ENCODE measurements around the gene NOL4L.
"Not testable (repeated sequence)": the region's sequence is repeated elsewhere in the genome, so short reads cannot be mapped to it uniquely, and the experiment has no call there.

The NOL4L gene

GRCh38 chr20:32594204-32594603 is 9.1 kb upstream of the NOL4L start:
- DNase-seq: no peak

DNA sequence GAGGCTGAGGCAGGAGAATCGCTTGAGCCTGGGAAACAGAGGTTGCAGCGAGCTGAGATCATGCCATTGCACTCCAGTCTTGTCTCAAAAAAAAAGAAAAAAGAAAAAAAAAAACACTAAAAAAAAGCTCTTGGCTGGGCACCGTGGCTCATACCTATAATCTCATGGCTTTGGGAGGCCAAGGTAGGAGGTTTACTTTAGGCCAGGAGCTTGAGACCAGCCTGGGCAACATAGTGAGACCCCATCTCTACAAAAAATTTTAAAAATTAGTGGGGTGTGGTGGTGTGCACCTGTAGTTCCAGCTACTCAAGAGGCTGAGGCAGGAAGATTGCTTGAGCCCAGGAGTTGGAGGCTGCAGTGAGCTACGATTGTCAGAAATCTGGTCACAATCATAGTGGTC is 7.5 kb upstream of the NOL4L start:
- DNase-seq: not testable (repeated sequence)

- DNase-seq: no peak
Measured at GRCh38 chr20:32592022-32592421, 6.9 kb upstream of the NOL4L start.

DNA sequence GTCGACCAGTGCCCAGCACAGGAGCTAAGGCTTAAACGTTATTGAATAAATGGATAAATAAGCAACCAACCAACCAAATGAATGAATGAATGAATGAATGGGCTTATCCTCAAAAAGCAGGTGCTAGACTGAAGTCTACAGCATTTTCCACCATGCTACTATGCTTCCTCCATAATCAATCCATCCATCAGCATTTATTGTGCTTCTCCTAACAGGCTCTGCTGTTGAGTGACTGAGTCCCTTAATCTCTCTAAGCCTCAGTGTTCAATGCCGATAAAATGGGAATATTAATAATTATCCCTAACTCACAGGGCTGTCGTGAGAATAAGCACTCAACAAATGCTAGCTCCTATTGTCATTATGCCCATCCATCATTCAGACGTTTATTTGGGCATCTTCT is 4.6 kb upstream of the NOL4L start:
- DNase-seq: no peak

DNA sequence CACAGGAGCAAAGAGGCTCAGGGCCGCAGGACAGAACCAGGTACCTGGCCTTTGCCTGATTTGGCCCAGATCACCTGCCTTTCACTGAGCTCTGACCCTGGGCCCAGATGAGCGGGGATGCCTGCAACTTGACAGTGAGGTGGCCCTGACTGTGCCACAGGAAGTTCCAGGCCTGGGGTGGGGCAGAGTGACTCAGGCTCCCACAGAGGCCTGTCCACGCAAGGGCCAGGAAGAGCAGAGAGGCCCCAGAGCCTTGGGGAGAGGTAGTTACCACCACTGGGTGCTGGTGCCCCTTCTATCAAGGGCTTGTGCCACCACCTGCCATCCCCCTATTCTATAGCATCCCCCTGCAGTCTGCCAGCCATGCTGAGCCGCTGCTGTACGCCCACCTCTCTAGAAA is 4.1 kb upstream of the NOL4L start:
- DNase-seq: no peak

DNA sequence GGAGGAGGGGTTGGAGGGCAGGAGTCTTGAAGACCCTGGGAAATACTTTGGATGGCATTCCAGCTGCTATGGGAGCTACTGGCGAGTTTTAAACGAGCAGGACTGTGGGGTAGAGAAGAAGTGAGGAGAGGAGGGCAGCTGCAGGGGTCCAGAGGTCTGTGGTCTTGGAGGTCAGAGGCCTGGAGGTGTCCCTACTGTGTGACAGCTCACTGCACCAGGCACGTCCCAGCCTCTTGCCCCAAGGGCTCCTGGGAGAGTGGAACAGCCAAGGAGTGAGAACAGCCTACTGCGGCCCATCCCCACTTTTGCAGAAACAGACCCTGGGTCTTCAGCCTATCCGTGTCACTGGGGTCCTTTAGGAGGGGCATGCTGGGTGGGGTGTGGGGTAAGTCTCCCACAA is 2.9 kb upstream of the NOL4L start:
- no peak for DNase-seq

DNA sequence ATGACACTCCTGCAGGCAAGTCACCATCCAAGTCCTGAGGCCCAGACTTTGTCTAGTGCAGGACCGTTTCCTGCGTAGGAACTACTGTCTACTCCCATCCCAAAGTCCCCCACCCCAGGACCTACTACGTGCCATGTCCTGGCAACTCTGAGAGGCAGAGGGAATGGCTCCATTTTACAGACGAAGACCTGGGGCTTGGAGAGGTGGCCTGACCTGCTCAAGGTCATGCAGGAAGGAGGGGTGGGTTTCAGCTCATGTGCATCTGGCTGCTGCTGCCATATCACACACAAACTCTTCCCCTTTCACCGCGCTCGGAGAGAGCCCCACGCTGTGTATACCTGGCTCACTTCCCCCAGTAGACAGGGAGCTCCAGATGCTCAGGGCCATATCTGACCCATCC is 1.2 kb upstream of the NOL4L start:
- DNase-seq: no peak

DNA sequence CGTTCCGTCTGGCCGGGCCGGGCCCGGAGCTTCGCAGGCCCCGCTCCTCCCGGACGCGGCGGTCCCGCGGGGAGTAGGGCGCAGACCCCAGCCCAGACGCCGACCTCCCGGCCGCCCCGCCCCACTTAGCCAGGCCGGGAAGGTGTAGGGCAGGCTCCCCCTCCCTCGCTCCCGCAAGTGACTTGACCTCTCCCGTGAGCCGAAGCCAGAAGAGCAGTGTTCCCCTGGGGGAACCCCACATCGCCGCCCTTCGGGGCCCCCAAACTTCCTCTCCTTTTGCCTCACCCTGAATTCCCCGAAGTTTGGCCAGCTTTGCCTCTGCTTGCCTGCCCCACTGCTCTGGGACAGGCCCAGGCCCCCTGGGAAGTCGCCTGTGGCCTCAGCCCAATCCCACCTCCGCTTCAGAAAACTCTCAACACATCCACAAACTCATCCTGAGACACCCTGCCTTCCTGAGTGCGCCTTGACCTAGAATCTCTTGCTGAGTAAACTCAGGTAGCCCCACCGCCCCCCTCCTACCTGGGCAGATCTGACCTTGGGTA is 524 bp upstream of the NOL4L start:
- no peak for DNase-seq

DNA sequence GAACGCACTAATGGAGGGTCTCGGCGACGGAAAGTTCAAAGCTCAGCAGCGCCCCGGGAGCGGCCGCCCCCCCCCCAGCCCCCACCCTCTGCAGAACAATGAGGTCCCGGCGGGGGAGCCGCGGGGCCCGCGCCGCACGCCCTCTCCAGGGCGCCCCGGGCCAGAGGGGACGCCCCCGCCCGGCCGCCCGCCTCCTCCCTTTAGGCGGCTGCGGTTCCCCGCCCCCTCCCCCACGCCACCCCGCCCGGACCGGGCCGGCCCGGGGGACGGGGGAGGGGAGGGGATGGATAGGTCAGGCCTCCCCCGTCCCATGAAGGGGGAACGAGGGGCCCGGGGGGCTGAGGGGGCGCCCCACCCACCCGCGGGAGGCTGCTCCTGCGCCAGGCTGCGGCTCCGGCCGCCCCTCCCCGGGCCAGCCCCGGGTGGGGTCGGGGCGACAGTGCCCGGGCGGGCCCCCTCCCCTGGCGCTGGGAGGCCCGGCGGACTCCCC is 1.5 kb downstream of the NOL4L start:
- no peak for DNase-seq

- no peak for DNase-seq
Measured at GRCh38 chr20:32582659-32583580, 2.2 kb downstream of the NOL4L start.

DNA sequence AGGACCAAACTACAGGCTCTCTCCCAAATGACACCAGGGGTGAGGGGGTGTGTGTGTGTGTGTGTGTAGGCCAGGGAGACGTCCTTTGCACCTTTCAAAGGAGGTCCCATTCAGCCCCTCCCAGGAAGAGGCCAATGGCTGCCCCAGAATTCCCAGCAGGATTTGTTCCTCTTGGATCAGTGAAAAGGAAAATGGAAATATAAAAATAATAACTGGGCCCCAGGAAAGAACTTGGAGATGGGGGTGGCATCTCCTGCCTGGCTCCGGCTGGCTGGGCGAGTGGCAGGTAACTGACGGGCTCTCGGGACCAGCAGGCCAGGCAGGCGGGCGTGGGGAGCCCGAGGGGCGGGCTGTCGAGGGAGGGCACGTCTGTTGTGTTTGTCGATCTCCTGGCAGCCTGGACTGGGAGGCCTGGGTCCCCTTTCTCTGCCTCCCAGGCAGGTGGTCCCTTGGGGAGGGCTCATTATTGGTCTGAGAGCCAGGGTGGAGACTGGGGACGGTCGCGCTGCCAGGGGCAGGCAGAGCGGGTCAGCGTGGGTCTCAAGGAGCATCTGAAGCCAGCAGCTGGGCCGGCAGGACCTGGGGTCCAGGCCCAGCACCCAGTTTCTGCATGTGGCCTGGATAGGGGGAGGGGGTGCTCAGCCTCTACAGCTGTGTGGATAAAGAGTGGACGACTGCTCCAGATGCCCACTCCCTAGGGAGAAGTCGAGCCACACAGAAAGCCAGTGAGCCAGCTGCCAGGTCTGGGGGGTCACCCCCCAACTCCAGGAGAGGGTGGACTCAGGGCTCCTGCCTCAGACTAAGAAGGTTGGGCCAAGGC is 3.1 kb downstream of the NOL4L start:
- no peak for DNase-seq

DNA sequence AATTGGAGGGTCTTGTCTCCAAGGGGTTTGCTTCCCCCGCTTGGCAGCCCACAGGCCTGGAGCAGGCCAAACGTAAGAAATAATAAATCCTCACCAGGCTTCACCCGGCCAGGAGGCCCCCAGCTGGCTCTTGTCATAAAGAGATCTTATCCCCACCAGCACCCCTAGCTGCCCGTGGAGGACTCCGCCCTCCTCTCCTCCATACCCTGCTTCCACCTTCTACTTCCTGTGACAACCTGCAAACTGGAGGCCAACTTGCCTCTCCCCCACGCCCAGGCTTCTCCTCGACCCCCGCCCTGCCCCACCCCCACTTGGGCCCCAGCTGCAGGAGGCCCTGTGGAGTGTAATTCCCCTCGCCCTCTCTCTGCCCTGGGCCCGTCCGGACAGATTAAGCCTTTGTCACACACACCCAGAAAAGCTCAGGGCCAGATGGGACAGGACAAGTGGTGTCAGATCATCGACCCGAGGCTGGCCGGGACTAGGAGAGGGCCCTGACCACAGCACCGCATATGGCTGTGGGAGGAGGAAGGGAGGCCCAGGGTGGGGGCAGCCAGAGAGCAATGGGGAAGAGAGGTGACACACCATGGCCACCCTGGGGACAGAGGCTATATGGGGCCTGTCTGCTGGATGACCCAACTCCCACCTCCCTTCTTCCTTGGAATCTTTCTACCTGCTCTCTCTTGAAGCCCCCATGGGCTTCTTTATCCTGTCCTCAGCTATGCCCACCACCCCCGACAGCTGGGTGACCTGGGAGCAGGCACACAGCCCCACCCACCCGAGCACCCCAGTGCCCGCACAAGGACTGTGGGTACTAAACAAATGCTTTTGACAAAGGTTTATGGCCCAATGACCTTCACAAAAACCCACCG is 3.9 kb downstream of the NOL4L start:
- no peak for DNase-seq

DNA sequence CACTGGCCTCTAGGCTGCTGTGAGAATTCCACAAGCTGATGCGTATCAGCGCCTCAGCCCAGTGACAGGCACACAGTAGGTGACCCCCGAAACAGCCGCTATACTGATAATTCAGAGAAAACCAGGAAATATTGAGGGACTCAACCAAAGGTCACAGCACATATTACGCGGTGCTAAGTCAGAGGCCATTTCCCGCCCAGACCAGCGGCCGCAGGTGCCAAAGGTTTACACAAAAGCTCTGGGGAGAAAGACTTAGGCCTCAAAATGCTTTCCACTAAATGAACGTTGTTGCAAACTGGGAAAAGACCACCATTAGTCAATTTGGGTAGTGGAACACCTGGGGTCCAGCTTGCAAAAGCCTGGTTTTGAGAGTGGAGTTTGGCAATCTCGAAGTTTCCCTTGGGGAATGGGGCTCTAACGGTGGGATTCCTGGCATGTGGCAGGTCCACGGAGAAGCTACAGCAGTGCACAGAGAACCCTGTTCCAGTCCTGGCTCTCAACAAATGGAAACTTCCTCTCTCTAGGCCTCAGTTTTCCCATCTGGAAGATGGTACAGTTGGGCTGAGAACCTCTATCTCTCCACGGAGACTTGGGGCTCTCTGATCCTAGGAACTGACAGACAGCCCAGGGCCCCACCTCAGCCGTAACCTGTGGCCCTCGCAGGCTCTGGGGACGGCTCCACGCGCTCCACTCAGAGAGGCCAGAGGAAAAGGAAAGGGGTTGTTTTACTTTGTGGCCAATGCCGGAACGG is 4.7 kb downstream of the NOL4L start:
- no peak for DNase-seq

DNA sequence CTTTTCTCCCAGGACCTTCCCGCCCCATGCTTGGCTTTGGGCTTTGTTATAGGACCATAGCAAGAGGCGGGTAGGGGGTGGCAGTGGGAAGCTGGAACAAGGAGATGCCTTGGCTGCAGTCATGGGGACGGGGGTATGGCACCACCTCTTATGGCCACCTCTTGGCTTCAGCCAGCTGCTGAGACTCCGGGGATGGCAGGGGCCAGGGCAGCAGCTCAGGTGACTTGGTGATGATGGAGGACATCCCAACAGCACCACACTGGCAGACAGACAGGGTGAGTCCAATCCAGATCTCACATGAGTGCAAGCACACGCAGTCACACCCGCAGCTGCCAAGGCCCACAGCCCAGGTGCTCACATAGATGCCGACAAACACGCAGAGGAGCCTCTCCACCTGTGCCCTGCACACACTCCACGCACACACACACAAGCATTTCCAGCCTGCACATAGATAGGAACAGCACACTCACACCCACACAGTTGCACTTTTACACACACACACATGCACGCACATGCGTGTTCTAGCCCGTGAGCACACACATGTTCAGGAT is 6.2 kb downstream of the NOL4L start:
- DNase-seq: no peak

GRCh38 chr20:32578062-32578461 is 7.1 kb downstream of the NOL4L start:
- DNase-seq: not testable (repeated sequence)

DNA sequence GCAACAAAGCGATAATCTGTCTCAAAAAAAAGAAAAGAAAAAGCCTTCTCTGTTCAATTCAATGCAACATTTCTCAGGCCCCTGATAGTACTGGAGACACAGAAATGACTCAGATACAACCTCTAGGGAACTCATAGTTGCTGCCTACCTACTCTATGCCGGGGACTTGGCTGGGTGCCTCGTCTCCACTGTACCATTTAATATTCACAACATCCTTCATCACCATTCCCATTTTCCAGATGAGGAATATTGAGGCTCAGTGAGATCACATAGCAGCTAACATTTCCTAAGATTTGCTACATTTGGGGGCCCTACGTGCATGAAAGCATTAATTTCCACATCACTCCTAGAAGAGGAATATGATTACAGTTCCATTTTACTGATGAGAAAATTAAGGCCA is 7.5 kb downstream of the NOL4L start:
- DNase-seq: no peak

DNA sequence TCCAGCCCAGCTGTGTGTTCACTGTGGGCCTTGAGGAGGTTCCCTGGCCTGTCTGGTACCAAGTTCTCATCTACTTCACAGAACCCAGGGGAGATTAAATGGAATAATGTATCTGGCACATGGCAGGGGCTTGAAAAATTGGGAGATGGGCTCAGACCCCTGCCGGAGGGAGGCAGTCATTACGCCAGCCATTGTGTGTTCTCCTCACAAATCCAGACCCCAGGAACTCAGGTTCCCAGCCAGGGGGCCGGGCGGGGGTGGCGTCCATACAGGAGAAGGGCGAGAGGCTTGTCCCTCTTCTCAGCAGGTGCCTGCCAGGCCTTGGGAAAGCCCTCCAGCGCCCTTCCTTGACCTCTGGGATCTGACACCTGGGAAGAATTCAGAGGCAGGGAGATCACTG is 8.1 kb downstream of the NOL4L start:
- no peak for DNase-seq

- DNase-seq: no peak
Measured at GRCh38 chr20:32576560-32576959, 8.6 kb downstream of the NOL4L start.

GRCh38 chr20:32575805-32576204 is 9.3 kb downstream of the NOL4L start:
- no peak for DNase-seq

- no peak for DNase-seq
Measured at GRCh38 chr20:32575227-32575581, 9.9 kb downstream of the NOL4L start.

Measured in NCI-H1694 (cell line).